Keratinocyte (primary cell): Measurements from ENCODE around the gene MRPS18B. TPM values are rescaled to one million over a fixed set of nuclear protein-coding genes. Genes with fewer than 3 reads are reported as not detected.

ENCODE experiments used
- DNase-seq: peaks from one replicate; pipeline ENCODE4 v3.0.0-alpha.2; 2011; ENCODE audit warnings: low read depth, missing footprints, low spot score
- FAIRE-seq: peaks from 2 replicates; lab custom pipeline; 2011; peaks lifted over from hg19 to GRCh38; lab: Jason Lieb, UNC
- H2AFZ ChIP-seq: 2 replicates; pipeline ENCODE4 v1.6.0; 2012; ENCODE audit warnings: low read length, control low read depth, inconsistent platforms; ENCODE audit not compliant: control insufficient read depth
- H3K27ac ChIP-seq: 2 replicates; pipeline ENCODE4 v1.5.1; 2011; ENCODE audit warnings: low read length; ENCODE audit not compliant: control insufficient read depth, insufficient read depth
- H3K27me3 ChIP-seq: 3 replicates; pipeline ENCODE4 v1.6.0; 2011; ENCODE audit warnings: low read length; ENCODE audit not compliant: control insufficient read depth, insufficient read depth; ENCODE audit errors: extremely low read depth
- H3K36me3 ChIP-seq, 2 experiments: 2 replicates in 1 of 2; 3 replicates in 1 of 2; pipeline ENCODE4 v1.5.1; 2011; ENCODE audit warnings: low read length in 2 of 2, mild to moderate bottlenecking in 1 of 2; ENCODE audit not compliant: control insufficient read depth in 2 of 2, insufficient read depth in 2 of 2; ENCODE audit errors: extremely low read depth in 1 of 2
- H3K4me1 ChIP-seq: 3 replicates; pipeline ENCODE4 v1.5.1; 2011; ENCODE audit warnings: low read length; ENCODE audit not compliant: control insufficient read depth, insufficient read depth; ENCODE audit errors: extremely low read depth
- H3K4me2 ChIP-seq: 3 replicates; pipeline ENCODE4 v1.6.0; 2011; ENCODE audit warnings: low read depth, low read length; ENCODE audit not compliant: control insufficient read depth, insufficient read depth; ENCODE audit errors: extremely low read depth
- H3K4me3 ChIP-seq, 3 experiments: fragments of 200-600 bp in 1 of 3; sonication (generic) in 1 of 3; 2 replicates in 2 of 3; 3 replicates in 1 of 3; pipeline ENCODE4 v1.5.1; 2011 to 2016; ENCODE audit warnings: low read length in 3 of 3, mild to moderate bottlenecking in 3 of 3, control low read depth in 2 of 3, inconsistent platforms in 1 of 3, low read depth in 1 of 3, mixed read lengths in 1 of 3, mixed run types in 1 of 3, moderate library complexity in 1 of 3; ENCODE audit not compliant: control insufficient read depth in 2 of 3, insufficient read depth in 2 of 3; ENCODE audit errors: extremely low read depth in 1 of 3
- H3K79me2 ChIP-seq: 2 replicates; pipeline ENCODE4 v1.6.0; 2012; ENCODE audit warnings: low read length; ENCODE audit not compliant: control insufficient read depth, insufficient read depth
- H3K9ac ChIP-seq: 3 replicates; pipeline ENCODE4 v1.6.0; 2011; ENCODE audit warnings: low read length; ENCODE audit not compliant: control insufficient read depth, insufficient read depth; ENCODE audit errors: extremely low read depth
- H3K9me1 ChIP-seq: 3 replicates; pipeline ENCODE4 v1.6.0; 2011; ENCODE audit warnings: low read length; ENCODE audit not compliant: control insufficient read depth, insufficient read depth; ENCODE audit errors: extremely low read depth
- H3K9me3 ChIP-seq: 2 replicates; pipeline ENCODE4 v1.5.1; 2012; ENCODE audit warnings: low read depth, low read length; ENCODE audit not compliant: control insufficient read depth
- H4K20me1 ChIP-seq: 3 replicates; pipeline ENCODE4 v1.6.0; 2011; ENCODE audit warnings: low read length; ENCODE audit not compliant: control insufficient read depth, insufficient read depth; ENCODE audit errors: extremely low read depth
- EZH2 ChIP-seq: IDR thresholded peaks from one replicate; pipeline ENCODE4 v1.6.1; 2012; ENCODE audit warnings: inconsistent platforms, mild to moderate bottlenecking, low read length, moderate library complexity
- dilution Hi-C: fragments of 300-500 bp; cut with MboI; formaldehyde crosslinking; loops from one replicate; pipeline ENCODE4 v1.7.0; 2020; ENCODE audit warnings: low sequenced_read_pairs; ENCODE audit not compliant: extremely low pct_ligation_motif_present
- polyA plus RNA-seq, 5 experiments: library from polyadenylated mRNA; depleted of rRNA in 3 of 5; stranded (reverse) in 3 of 5; stranded (forward) in 1 of 5; unstranded in 1 of 5; fragments of >200 nt; gene quantifications; 1 replicate in 1 of 5; 2 replicates in 3 of 5; 3 replicates in 1 of 5; pipeline versions ENCODE4 v1.2.1 to v1.2.3, GENCODE V29; 2011 to 2012; ENCODE audit warnings: missing spikeins in 2 of 5, low read depth in 1 of 5, low replicate concordance in 1 of 5
- TF ChIP-seq, protein P1 (sequence below), 3 experiments: IDR thresholded peaks in 1 of 3; conservative IDR thresholded peaks in 1 of 3; optimal IDR thresholded peaks in 1 of 3; 2 replicates in 2 of 3; 3 replicates in 1 of 3; pipeline versions ENCODE3 to v1.5.1; 2011; ENCODE audit warnings: low read length in 3 of 3, mild to moderate bottlenecking in 3 of 3, moderate library complexity in 2 of 3, control low read depth in 1 of 3, inconsistent platforms in 1 of 3; ENCODE audit not compliant: insufficient read depth in 2 of 3; ENCODE audit errors: extremely low read depth in 1 of 3

MRPS18B gene
- polyA plus RNA-seq, 1 donor (not counting 4 experiments of a cell fraction or from before 2014, with no cell fraction given), result 55.0 TPM

- H3K4me1 ChIP-seq, result no peaks in the 10 kb centered on the region
- no peaks in the 10 kb centered on the region for H3K27me3 ChIP-seq
- H3K36me3 ChIP-seq, result peaks cover 41 to 48% of the 10 kb centered on the region in 2 experiments
- DNase-seq (no peak), FAIRE-seq (no peak)
- no peak overlapping the region for H2AFZ ChIP-seq
- TF ChIP-seq, protein P1, sequence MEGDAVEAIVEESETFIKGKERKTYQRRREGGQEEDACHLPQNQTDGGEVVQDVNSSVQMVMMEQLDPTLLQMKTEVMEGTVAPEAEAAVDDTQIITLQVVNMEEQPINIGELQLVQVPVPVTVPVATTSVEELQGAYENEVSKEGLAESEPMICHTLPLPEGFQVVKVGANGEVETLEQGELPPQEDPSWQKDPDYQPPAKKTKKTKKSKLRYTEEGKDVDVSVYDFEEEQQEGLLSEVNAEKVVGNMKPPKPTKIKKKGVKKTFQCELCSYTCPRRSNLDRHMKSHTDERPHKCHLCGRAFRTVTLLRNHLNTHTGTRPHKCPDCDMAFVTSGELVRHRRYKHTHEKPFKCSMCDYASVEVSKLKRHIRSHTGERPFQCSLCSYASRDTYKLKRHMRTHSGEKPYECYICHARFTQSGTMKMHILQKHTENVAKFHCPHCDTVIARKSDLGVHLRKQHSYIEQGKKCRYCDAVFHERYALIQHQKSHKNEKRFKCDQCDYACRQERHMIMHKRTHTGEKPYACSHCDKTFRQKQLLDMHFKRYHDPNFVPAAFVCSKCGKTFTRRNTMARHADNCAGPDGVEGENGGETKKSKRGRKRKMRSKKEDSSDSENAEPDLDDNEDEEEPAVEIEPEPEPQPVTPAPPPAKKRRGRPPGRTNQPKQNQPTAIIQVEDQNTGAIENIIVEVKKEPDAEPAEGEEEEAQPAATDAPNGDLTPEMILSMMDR (optimal IDR thresholded peaks at IDR 0.05 in 1 of 3, IDR thresholded peaks at IDR 0.05 in 1 of 3, conservative IDR thresholded peaks at IDR 0.05 in 1 of 3; ENCODE audit: extremely low read depth in 1 of 3, insufficient read depth in 2 of 3, low read length in 3 of 3), result no peak
- no peak for TF ChIP-seq EZH2
- H4K20me1 ChIP-seq, result no peaks in the 10 kb centered on the region
- H3K4me3 ChIP-seq, result no peak overlapping the region
- H3K9ac ChIP-seq, result no peak overlapping the region
- dilution Hi-C loops, result no loop called here
- H3K9me1 ChIP-seq, result no peaks in the 10 kb centered on the region
- H3K79me2 ChIP-seq, result no peaks in the 10 kb centered on the region
- no peaks in the 10 kb centered on the region for H3K9me3 ChIP-seq
- H3K27ac ChIP-seq, result no peak overlapping the region
- no peak overlapping the region for H3K4me2 ChIP-seq
Measured at GRCh38 chr6:30601436-30601814, 16.2 kb upstream of the MRPS18B start.

DNA sequence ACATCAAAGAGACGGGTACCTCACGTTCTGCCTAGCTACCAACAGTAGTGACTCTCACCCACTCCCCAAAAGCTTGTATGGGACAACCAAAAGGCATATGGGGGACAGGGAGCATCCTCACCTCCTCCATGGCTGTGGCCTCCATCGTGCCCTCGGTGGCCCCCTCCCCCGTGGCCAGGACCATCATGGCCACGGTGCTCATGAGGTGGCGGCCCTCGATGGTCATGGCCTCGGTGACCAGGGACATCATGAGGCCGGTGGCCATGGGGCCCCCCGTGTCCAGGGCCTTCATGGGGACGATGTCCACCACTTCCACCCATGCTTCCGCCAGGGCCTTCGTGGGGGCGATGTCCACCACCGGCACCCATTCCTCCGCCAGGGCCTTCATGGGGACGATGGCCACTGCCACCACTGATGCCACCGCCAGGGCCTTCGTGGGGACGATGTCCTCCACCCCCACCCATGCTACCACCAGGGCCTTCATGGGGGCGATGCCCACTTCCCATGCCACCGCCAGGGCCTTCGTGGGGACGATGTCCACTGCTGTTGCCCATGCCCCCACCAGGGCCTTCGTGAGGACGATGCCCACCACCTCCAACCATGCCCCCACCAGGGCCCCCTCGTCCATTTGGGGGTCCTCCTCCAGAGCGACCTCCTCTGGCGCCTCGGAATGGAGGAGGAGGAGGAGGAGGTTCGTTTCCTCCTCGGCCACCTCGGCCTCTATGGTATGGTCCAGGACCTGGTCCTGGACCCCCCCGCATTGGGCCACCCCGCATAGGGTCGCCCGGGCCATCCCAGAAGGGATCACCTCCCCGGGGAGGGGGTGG is 15.6 kb upstream of the MRPS18B start:
- Histone ChIP-seq H3K79me2 (no peaks in the 10 kb centered on the region), H3K9ac (no peak overlapping the region), H3K27ac (no peak overlapping the region), H3K4me1 (no peaks in the 10 kb centered on the region), H3K4me2 (no peak overlapping the region), H3K9me1 (no peaks in the 10 kb centered on the region), H3K36me3 (peaks cover 43 to 53% of the 10 kb centered on the region in 2 experiments), H3K4me3 (no peak overlapping the region), H2AFZ (no peak overlapping the region), H3K27me3 (no peaks in the 10 kb centered on the region), H4K20me1 (no peaks in the 10 kb centered on the region), H3K9me3 (no peaks in the 10 kb centered on the region)
- no peak for DNase-seq
- dilution Hi-C loops, result no loop called here
- TF ChIP-seq EZH2, result no peak
- TF ChIP-seq, protein P1 (optimal IDR thresholded peaks at IDR 0.05 in 1 of 3, IDR thresholded peaks at IDR 0.05 in 1 of 3, conservative IDR thresholded peaks at IDR 0.05 in 1 of 3; ENCODE audit: extremely low read depth in 1 of 3, insufficient read depth in 2 of 3, low read length in 3 of 3), result no peak
- FAIRE-seq, result no peak
